SJCRH30 (cell line): ENCODE results near the gene LRRC17. TPM values are rescaled to one million over a fixed set of nuclear protein-coding genes. Genes with fewer than 3 reads are reported as not detected.

ENCODE experiments used
- total RNA-seq: library from RNA; depleted of rRNA; stranded (reverse); fragments of >200 nt; shearing (Covaris generic); gene quantifications from 2 replicates; pipeline ENCODE4 v1.2.3, GENCODE V29; 2014; rRNA removed

The LRRC17 gene
- total RNA-seq, 1 experiment from 2014 or later = 67.1 TPM

Other genes with a start within 250 kb of the LRRC17 start
- gene POLR2J2, start 241.3 kb upstream of the LRRC17 start, total RNA-seq = 1.0 and 1.6 TPM in 2 replicates
- 9.9 and 10.5 TPM in 2 replicates for gene FAM185A, start 164.0 kb upstream of the LRRC17 start, total RNA-seq
- 0.75 and 0.76 TPM in 2 replicates for gene FBXL13, start 161.8 kb downstream of the LRRC17 start, total RNA-seq
- 27.4 and 31.2 TPM in 2 replicates for gene ARMC10, start 162.1 kb downstream of the LRRC17 start, total RNA-seq
- gene NAPEPLD, start 236.1 kb downstream of the LRRC17 start, total RNA-seq = 5.3 and 12.5 TPM in 2 replicates